ENCODE measurements around the gene LY6G5C. TPM values are rescaled to one million over a fixed set of nuclear protein-coding genes. Genes with fewer than 3 reads are reported as not detected.

Gene LY6G5C
- total and polyA plus RNA-seq, 2 experiments from 2014 or later: 2.1 TPM; not detected in 1

- TF ChIP-seq JUNB (IDR thresholded peaks at IDR 0.05; ENCODE audit: unreplicated experiment): no peak
- TF ChIP-seq, protein P1, sequence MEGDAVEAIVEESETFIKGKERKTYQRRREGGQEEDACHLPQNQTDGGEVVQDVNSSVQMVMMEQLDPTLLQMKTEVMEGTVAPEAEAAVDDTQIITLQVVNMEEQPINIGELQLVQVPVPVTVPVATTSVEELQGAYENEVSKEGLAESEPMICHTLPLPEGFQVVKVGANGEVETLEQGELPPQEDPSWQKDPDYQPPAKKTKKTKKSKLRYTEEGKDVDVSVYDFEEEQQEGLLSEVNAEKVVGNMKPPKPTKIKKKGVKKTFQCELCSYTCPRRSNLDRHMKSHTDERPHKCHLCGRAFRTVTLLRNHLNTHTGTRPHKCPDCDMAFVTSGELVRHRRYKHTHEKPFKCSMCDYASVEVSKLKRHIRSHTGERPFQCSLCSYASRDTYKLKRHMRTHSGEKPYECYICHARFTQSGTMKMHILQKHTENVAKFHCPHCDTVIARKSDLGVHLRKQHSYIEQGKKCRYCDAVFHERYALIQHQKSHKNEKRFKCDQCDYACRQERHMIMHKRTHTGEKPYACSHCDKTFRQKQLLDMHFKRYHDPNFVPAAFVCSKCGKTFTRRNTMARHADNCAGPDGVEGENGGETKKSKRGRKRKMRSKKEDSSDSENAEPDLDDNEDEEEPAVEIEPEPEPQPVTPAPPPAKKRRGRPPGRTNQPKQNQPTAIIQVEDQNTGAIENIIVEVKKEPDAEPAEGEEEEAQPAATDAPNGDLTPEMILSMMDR (conservative IDR thresholded peaks at IDR 0.05; ENCODE audit: low read depth in 2 of 2): no peak
Measured at GRCh38 chr6:31631681-31632278, 49.1 kb downstream of the LY6G5C start (continued).

- H3K27ac ChIP-seq (ENCODE audit: low read depth): no peak overlapping the region
Measured at GRCh38 chr6:31631209-31631608, 49.7 kb downstream of the LY6G5C start.

More at GRCh38 chr6:31631209-31631608, 49.7 kb downstream of the LY6G5C start:
- ATAC-seq (no peak), DNase-seq (ENCODE audit: low spot score) (no peak)
- H3K9me3 Mint-ChIP-seq: no peaks in the 10 kb centered on the region; the same call in 2 of the 3 replicates
- H3F3A ChIP-seq (replicated peaks; ENCODE audit: low read depth): peaks cover 67% of the 10 kb centered on the region
- no peaks in the 10 kb centered on the region for H3K4me1 ChIP-seq (ENCODE audit: insufficient read depth)
- H3K27ac Mint-ChIP-seq: no peak overlapping the region
- H3K36me3 Mint-ChIP-seq (ENCODE audit: low read depth): peaks cover 99% of the 10 kb centered on the region
- H2AFZ ChIP-seq: no peak overlapping the region
- peaks cover 78% of the 10 kb centered on the region for H3K36me3 ChIP-seq (ENCODE audit: insufficient read depth)
- peaks cover 32% of the 10 kb centered on the region for H3K79me2 ChIP-seq (replicated peaks; ENCODE audit: insufficient read depth)
- H3K27me3 ChIP-seq (ENCODE audit: insufficient read depth): no peaks in the 10 kb centered on the region
- no peaks in the 10 kb centered on the region for H3K4me1 Mint-ChIP-seq
- peaks cover 49% of the 10 kb centered on the region for H4K20me1 ChIP-seq (replicated peaks; ENCODE audit: insufficient read depth)
- no peaks in the 10 kb centered on the region for H3K9me2 ChIP-seq (ENCODE audit: insufficient read depth)
- H3K4me2 ChIP-seq: no peak overlapping the region
- peaks cover 6% of the 10 kb centered on the region for H3K27me3 Mint-ChIP-seq (ENCODE audit: insufficient read depth, low read depth, poor library complexity)
- no peak for TF ChIP-seq ZNF331 (CRISPR knock-in tag; IDR thresholded peaks at IDR 0.05; ENCODE audit: low read depth)
- TF ChIP-seq POLR2AphosphoS5 (IDR thresholded peaks at IDR 0.05; ENCODE audit: low read depth): no peak
- TF ChIP-seq STAT1 (IDR thresholded peaks at IDR 0.05; ENCODE audit: unreplicated experiment): no peak
- no peak for TF ChIP-seq ZNF114 (CRISPR knock-in tag; IDR thresholded peaks at IDR 0.05)
- TF ChIP-seq REST (IDR thresholded peaks at IDR 0.05; ENCODE audit: unreplicated experiment): no peak
- TF ChIP-seq, protein P2, sequence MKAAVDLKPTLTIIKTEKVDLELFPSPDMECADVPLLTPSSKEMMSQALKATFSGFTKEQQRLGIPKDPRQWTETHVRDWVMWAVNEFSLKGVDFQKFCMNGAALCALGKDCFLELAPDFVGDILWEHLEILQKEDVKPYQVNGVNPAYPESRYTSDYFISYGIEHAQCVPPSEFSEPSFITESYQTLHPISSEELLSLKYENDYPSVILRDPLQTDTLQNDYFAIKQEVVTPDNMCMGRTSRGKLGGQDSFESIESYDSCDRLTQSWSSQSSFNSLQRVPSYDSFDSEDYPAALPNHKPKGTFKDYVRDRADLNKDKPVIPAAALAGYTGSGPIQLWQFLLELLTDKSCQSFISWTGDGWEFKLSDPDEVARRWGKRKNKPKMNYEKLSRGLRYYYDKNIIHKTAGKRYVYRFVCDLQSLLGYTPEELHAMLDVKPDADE (IDR thresholded peaks at IDR 0.05): no peak
- TF ChIP-seq CREB1 (CRISPR knock-in tag; IDR thresholded peaks at IDR 0.05; ENCODE audit: low read depth): no peak
- H3K4me3 Mint-ChIP-seq: no peak overlapping the region
- no peak overlapping the region for H3K4me3 ChIP-seq

Measured in GM23338 (cell line).